Activated naive CD8-positive, alpha-beta T cell treated with anti-CD3 and anti-CD28 coated beads, Interleukin-2, amount 50 U/mL, for 24 hours (primary cell): ENCODE data around the gene TESPA1.
A peak's percentile ranks its signal among the peaks of the same experiment; 100 is the strongest.

Experiments used
- ATAC-seq: fragments of 150-1000 bp; cut with Tn5 transposase; one replicate; pipeline ENCODE4 v1.10.0; 2021
- DNase-seq: peaks from one replicate; pipeline ENCODE4 v3.0.0; 2021
- H3K27ac Mint-ChIP-seq: one replicate; pipeline ENCODE4 v1.8.0; 2021; ENCODE audit warnings: mild to moderate bottlenecking, mixed read lengths
- H3K27me3 Mint-ChIP-seq: one replicate; pipeline ENCODE4 v1.8.0; 2021; ENCODE audit warnings: mixed read lengths
- H3K36me3 Mint-ChIP-seq: one replicate; pipeline ENCODE4 v1.8.0; 2021; ENCODE audit warnings: low read depth, mixed read lengths
- H3K4me1 Mint-ChIP-seq: one replicate; pipeline ENCODE4 v1.8.0; 2021; ENCODE audit warnings: mixed read lengths
- H3K4me3 Mint-ChIP-seq: one replicate; pipeline ENCODE4 v1.8.0; 2021; ENCODE audit warnings: mild to moderate bottlenecking, moderate library complexity, mixed read lengths
- H3K9me3 Mint-ChIP-seq: one replicate; pipeline ENCODE4 v1.8.0; 2021; ENCODE audit warnings: mixed read lengths

The TESPA1 gene

DNA sequence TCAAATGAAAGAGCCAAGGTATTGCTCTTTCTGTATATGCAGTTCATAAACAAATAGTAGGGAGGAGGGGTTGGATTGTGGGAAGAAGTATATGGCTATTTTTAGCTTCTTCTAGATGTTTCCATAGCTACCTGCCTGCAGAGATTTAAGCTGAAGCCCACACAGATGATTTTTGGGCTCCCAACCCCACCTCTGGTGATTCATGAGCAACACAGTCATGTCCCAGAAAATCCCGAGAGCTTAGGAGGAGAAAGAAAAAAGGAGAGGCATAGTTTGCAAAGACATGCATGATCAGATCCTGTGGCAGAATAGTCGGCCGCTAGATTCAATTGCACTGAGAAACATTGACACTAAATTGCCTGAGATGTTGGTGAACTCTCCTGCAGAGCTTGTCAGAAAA is 13.8 kb downstream of the TESPA1 start:
- Mint-ChIP-seq H3K4me3 (no peak overlapping the region), H3K27me3 (no peaks in the 10 kb centered on the region), H3K9me3 (no peaks in the 10 kb centered on the region), H3K36me3 (peaks cover 80% of the 10 kb centered on the region), H3K4me1 (peaks cover 72% of the 10 kb centered on the region), H3K27ac (peak overlapping the region; percentile 19)
- ATAC-seq (no peak), DNase-seq (no peak)

DNA sequence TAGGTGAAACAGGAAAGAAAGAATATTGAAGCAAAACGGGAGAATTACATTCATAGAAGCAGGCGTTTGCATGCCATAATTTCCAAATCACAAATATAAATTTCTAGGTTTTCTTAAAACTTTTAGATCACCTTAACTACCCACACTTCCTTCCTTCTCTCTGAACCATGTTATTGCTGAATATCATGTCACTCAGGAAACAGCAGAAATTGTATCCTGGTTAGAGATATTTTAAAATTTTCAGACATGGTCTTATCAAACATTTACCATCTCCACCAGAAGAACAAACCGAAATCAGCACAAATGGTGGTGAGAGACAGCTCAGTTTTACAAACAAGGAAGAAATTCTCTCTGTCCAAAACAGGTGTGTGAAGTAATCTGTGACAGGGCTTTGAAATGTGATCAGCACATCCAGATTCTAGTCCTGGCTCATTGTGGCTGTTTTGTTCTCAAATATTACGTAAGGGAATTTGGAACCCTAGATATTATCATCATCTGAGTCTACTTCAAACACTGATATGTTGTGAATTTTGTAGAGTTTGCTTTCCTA is 16.3 kb downstream of the TESPA1 start:
- Mint-ChIP-seq H3K4me1 (peaks cover 64% of the 10 kb centered on the region), H3K9me3 (no peaks in the 10 kb centered on the region), H3K36me3 (peaks cover 82% of the 10 kb centered on the region), H3K27ac (peak overlapping the region; percentile 72), H3K27me3 (no peaks in the 10 kb centered on the region), H3K4me3 (no peak overlapping the region)
- ATAC-seq = no peak
- no peak for DNase-seq

DNA sequence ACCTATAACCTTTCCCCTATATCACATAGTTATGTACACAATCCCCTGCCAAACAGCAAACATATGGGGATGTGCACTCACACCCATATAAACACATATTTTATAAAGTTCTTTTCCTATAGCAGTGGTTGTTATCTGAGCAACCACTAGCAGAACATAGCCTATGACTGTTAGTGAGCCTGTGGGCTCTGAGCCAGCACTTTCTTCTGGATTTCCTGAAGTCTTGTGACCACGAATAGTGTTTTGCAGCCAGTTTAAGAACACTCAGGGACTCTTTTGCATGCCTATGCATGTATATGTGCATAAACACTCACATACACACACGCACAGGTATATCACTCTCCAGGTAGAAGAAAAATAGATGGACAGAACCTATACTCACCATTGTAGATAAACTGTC is 17.1 kb downstream of the TESPA1 start:
- ATAC-seq = no peak
- H3K4me1 Mint-ChIP-seq = peaks cover 63% of the 10 kb centered on the region
- no peak overlapping the region for H3K4me3 Mint-ChIP-seq
- peaks cover 82% of the 10 kb centered on the region for H3K36me3 Mint-ChIP-seq
- DNase-seq = no peak
- peak overlapping the region; percentile 40 for H3K27ac Mint-ChIP-seq
- no peaks in the 10 kb centered on the region for H3K27me3 Mint-ChIP-seq
- H3K9me3 Mint-ChIP-seq = no peaks in the 10 kb centered on the region

DNA sequence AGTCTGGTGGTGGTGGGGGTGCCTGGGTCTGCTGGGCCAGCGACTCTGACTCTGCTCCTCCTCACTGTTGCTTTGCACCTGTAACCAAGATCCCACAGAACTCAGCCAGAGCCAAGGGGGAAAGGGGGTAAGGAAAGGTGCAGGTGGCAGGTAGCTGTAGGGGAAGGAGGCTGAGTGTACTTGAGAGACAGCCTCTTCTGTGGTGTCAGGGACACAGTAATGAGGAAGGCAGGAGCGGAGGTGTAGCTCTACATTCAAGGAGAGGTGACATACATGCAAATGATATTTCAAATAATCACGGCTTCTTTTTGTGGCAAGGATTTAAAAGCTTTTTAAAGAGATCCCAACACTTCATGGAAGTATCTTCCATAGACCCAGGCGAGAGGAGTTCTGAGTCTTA is 23.4 kb downstream of the TESPA1 start:
- Mint-ChIP-seq H3K27me3 (no peaks in the 10 kb centered on the region), H3K9me3 (no peaks in the 10 kb centered on the region), H3K4me3 (no peak overlapping the region), H3K4me1 (peaks cover 81% of the 10 kb centered on the region), H3K36me3 (peaks cover 93% of the 10 kb centered on the region), H3K27ac (peak overlapping the region; percentile 67)
- no peak for ATAC-seq
- no peak for DNase-seq

DNA sequence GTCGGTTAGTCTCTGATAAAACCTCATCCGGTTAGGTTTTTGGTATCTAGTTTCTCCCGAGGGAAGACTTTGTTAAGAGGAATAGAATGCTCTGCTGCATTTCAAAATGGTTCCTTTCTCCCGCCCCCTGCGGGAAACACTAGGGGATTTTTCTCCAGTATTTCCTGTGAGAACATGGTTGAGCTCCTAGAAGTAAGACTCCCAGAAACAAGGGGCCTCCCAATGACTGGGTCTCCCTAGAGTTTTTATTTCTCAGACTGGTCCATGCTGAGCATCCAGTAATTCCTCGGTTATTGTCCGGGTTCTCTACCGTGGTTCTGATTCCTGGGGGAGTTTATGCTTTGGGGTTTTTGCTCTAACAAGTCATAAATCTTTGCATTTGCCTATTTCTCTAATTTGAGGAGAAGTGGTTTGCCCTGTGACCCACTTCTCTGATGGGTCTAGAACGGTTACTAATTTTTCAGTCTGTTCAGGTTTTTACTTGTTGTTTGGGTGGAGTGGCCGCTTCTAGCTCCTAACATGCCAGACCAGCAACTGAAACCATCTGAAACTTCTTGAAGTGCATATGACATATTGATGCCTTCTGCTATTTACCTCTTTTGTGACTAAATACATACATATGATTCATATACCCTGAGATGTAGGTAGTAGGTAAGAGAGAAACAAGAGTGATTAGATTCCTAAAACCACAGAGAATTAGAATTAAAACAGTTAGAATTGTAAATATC is 25.1 kb downstream of the TESPA1 start:
- no peaks in the 10 kb centered on the region for H3K27me3 Mint-ChIP-seq
- peaks cover 89% of the 10 kb centered on the region for H3K4me1 Mint-ChIP-seq
- no peak for DNase-seq
- peak overlapping the region; percentile 95 for H3K27ac Mint-ChIP-seq
- H3K9me3 Mint-ChIP-seq = peaks cover 6% of the 10 kb centered on the region
- ATAC-seq = peak; percentile 34
- H3K36me3 Mint-ChIP-seq = peaks cover 93% of the 10 kb centered on the region
- peak overlapping the region; percentile 52 for H3K4me3 Mint-ChIP-seq

DNA sequence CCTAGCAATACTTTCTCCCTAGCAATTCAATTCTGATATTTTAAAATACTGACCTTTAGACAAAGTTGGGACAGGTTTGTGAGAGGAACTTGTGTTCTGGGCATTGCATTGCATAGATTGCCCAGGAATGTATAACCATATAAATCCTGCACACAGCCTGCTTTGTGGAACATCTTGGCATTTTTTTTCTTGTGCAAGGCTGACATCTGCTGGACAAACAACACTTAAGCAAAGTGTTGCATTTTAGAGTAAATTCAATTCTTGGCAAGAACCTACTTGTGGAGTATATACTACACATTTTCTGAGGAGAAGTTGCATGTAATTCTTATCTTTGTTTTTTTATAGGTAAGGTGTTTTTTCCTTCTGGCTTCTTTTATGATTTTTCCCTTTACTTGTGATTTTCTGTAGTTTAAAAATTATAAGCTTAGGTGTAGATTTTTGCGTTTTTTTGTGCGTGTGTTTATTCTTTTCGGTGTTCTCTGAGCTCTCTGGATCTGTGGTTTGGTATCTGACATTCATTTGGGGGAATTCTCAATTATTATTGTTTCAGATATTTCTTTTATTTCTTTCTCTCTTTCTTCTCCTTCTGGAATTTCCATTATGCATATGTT is 26.4 kb downstream of the TESPA1 start:
- peak overlapping the region; percentile 95 for H3K27ac Mint-ChIP-seq
- no peak for ATAC-seq
- peaks cover 12% of the 10 kb centered on the region for H3K9me3 Mint-ChIP-seq
- H3K4me3 Mint-ChIP-seq = peak overlapping the region; percentile 48
- peak; percentile 42 for DNase-seq
- H3K4me1 Mint-ChIP-seq = peaks cover 90% of the 10 kb centered on the region
- peaks cover 91% of the 10 kb centered on the region for H3K36me3 Mint-ChIP-seq
- no peaks in the 10 kb centered on the region for H3K27me3 Mint-ChIP-seq

DNA sequence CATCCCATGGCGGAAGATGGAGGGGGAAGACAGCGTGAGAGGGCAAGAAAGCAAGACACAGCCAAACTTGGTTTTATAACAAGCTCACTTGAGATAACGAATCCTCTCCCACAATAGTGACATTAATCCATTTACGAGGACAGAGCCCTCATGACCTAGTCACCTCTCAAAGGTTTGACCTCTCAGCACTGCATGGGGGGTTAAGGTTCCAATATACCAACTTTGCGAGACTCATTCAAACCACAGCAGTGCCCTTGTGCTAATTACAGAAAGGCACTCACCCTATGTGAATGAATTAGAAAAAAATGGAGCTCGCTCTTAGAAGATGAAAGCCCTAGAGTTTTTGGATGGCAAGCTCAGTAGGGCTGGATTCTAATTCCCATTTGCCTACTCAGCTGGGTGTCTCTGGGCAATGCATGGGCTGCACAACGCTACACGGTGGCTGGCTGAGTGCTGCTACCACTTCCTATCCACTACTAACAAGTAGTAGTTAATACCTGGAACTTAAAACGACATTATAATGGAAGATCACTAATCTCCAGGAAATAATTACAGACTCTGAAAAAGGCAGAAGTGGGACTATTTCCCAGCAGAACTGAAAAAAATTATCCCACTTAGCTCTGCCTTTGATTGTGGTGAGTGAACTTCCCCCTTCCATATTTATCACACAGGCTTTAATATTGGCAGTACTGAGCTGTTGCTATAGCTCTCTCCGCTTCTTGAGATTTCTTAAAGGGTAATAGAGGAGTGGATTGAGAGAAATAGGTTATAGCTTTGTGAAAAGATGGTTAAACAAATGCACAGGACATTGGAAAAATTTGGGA is 27.5 kb downstream of the TESPA1 start:
- Mint-ChIP-seq H3K4me1 (peaks cover 92% of the 10 kb centered on the region), H3K4me3 (peak overlapping the region; percentile 69), H3K27me3 (no peaks in the 10 kb centered on the region), H3K27ac (peak overlapping the region; percentile 95), H3K9me3 (peaks cover 22% of the 10 kb centered on the region), H3K36me3 (peaks cover 93% of the 10 kb centered on the region)
- no peak for DNase-seq
- ATAC-seq = peak; percentile 60

DNA sequence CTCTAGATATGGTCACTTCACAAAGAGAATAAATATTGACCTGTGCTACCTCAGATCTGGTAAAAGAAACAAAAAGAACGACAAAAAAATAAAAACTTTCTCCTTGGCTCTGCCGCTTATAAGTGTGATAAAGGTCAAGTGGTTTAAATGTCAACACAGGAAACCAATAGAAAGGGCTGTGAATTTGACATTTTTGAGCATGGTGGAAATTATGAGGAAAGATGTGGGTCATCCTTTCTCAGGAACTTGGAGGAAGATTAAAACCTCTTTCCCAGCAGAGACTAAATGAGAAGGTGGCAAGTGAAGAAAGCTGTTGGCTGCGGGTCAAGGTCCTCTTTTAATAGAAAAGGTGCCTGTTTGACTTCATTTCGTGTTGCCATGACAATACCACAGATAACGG is 28.2 kb downstream of the TESPA1 start:
- Mint-ChIP-seq H3K4me3 (peak overlapping the region; percentile 69), H3K4me1 (peaks cover 91% of the 10 kb centered on the region)
- peak; percentile 64 for ATAC-seq

DNA sequence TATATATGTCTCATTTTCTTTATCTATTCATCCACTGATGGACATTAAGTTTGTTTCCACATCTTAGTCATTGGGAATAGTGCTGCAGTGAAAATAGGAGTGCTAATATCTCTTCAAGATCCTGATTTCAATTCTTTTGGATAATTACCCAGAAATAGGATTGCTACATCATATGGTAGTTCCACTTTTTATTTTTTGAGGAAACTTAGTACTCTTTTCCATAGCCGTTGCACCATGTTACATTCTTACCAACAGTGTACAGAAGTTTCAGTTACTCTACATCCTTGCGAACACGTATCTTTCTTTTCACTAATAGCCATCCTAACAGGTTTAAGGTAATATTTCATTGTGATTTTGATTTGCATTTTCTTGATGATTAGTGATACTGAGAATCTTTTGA is 29.8 kb downstream of the TESPA1 start:
- Mint-ChIP-seq H3K27me3 (no peaks in the 10 kb centered on the region), H3K4me3 (no peak overlapping the region), H3K9me3 (peaks cover 34% of the 10 kb centered on the region), H3K36me3 (peaks cover 93% of the 10 kb centered on the region), H3K27ac (peak overlapping the region; percentile 95), H3K4me1 (peaks cover 92% of the 10 kb centered on the region)
- ATAC-seq (no peak), DNase-seq (no peak)

More for the DNA sequence above, 28.2 kb downstream of the TESPA1 start:
- Mint-ChIP-seq H3K27me3 (no peaks in the 10 kb centered on the region), H3K9me3 (peaks cover 27% of the 10 kb centered on the region), H3K27ac (peak overlapping the region; percentile 95), H3K36me3 (peaks cover 93% of the 10 kb centered on the region)
- peak; percentile 21 for DNase-seq

DNA sequence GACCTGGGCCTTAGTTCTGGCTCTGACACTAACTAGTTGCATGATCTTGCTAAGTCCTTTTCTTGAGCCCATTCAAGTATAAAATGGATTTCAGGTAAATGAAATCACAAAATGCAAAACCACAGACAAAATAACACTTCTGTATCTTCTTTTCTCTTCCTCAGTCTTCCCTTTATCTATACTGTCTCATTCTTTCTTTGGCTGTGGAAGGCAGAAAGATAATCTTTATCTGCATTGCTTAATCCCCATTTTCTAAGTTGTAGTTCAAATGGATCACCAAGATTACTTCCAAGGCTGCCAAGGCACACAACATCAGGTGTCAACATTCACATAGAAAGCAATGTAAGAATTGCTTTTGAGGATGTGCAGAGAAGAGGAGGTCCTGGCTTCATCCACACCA is 30.3 kb downstream of the TESPA1 start:
- Mint-ChIP-seq H3K36me3 (peaks cover 92% of the 10 kb centered on the region), H3K9me3 (peaks cover 34% of the 10 kb centered on the region), H3K4me1 (peaks cover 91% of the 10 kb centered on the region), H3K4me3 (no peak overlapping the region), H3K27me3 (no peaks in the 10 kb centered on the region), H3K27ac (peak overlapping the region; percentile 69)
- ATAC-seq (no peak), DNase-seq (no peak)

DNA sequence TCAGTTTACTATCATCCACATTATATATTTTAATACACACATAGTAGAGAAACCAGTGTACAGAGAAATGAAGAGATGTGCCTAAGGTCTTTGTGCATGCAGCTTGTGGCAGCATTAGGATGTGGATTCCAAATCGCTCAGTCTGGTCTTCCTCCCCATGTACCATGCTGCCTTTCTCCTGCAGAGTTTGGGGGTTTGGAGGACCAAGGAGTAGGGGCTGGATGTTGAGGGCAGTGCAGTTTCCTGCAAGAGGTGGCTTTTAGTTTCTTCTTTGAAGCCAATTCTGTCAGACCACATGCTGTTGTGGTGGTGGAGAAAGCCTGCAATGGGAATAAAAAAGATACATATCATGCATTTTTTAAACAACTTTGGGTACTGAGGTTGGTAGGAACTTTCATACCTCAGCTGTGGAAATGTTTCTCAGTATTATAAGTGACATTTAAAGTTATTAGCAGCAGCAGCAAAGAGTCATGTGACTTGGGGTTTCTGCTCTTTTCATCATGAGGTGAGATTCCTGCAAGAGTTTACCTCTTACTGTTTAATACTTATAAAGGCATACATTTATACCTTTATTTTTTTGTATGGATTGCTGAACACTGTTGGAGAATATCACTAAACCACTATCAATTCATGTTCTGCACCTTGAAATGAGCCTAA is 34.4 kb downstream of the TESPA1 start:
- Mint-ChIP-seq H3K27me3 (no peaks in the 10 kb centered on the region), H3K4me1 (peaks cover 77% of the 10 kb centered on the region), H3K4me3 (no peak overlapping the region), H3K27ac (peak overlapping the region; percentile 78), H3K9me3 (peaks cover 33% of the 10 kb centered on the region), H3K36me3 (peaks cover 74% of the 10 kb centered on the region)
- DNase-seq = no peak
- peak; percentile 57 for ATAC-seq

DNA sequence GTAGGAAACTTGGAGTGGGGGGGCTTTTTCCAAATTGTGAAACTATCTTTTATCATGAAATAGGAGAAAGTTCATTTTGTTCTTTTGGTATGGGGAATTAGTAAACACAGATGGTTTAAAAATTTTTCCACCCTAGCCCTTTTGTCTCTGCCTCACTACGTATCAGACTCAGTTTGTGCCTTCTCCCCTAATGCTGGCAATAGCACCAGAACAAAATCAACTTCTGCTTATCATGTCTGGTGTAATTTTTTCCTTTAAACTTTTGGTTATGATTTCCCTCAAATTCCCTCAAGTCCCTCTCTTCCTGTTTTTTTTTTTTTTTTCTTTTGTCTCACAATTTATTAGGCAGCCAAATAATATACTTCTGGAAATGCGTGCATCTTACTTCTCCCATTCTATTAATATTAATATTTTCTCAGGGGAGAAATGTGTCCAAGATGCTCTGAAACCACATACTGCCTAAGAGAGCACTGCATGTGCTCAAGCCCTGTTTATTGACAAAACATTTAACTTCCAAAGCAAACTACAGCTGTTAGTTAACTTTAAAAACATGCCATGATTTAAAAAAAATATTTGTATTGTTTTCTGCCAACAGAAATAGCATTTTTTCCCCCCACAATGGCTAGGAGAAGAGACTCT is 35.4 kb downstream of the TESPA1 start:
- peak overlapping the region; percentile 80 for H3K27ac Mint-ChIP-seq
- no peak for DNase-seq
- no peak overlapping the region for H3K4me3 Mint-ChIP-seq
- H3K9me3 Mint-ChIP-seq = peaks cover 26% of the 10 kb centered on the region
- H3K36me3 Mint-ChIP-seq = peaks cover 64% of the 10 kb centered on the region
- no peak for ATAC-seq
- H3K27me3 Mint-ChIP-seq = no peaks in the 10 kb centered on the region
- H3K4me1 Mint-ChIP-seq = peaks cover 68% of the 10 kb centered on the region

DNA sequence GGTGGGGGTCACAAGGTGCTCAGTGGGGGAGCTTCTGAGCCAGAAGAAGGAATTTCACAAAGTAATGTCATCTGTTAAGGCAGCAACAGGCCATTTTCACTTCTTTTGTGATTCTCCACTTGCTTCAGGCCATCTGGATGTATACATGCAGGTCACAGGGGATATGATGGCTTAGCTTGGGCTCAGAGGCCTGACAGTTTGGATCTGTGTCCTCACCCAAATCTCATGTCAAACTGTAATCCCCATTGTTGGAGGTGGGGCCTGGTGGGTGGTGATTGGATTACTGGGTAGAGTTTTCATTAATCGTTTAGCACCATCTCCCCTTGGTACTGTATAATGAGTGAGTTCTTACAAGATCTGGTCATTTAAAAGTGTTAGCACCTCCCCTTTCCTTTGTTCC is 36.4 kb downstream of the TESPA1 start:
- H3K4me1 Mint-ChIP-seq = peaks cover 63% of the 10 kb centered on the region
- ATAC-seq = peak; percentile 63
- no peak overlapping the region for H3K4me3 Mint-ChIP-seq
- H3K36me3 Mint-ChIP-seq = peaks cover 55% of the 10 kb centered on the region
- H3K27ac Mint-ChIP-seq = peak overlapping the region; percentile 80
- H3K9me3 Mint-ChIP-seq = peaks cover 22% of the 10 kb centered on the region
- DNase-seq = no peak
- H3K27me3 Mint-ChIP-seq = no peaks in the 10 kb centered on the region

DNA sequence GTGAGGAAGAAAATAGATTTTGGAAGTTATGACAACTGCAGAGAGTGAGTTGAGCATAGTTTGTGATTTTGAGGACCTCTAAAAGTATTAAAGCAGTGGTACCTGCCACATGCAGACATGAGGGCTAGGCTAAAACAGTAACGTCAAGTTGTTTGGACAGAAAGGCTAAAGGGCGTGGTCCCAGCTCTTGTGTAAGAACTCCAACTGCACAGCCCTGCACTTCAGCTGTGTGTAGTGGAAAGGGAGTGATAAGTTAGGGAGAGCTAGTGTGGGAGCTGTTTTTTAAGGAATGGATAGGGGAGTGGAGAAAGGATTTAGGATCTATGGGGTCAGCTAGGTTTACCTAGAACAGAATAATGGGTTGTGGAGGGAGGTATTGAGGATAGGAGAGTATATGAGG is 39.5 kb downstream of the TESPA1 start:
- ATAC-seq (no peak), DNase-seq (no peak)
- H3K36me3 Mint-ChIP-seq = peaks cover 29% of the 10 kb centered on the region
- H3K27ac Mint-ChIP-seq = no peak overlapping the region
- peaks cover 33% of the 10 kb centered on the region for H3K4me1 Mint-ChIP-seq
- no peaks in the 10 kb centered on the region for H3K27me3 Mint-ChIP-seq
- H3K4me3 Mint-ChIP-seq = no peak overlapping the region
- H3K9me3 Mint-ChIP-seq = no peaks in the 10 kb centered on the region
